Psoas muscle (tissue), 8 donors: ENCODE measurements around the gene TEX51. TPM values are rescaled to one million over a fixed set of nuclear protein-coding genes. Genes with fewer than 3 reads are reported as not detected.

Source experiments
- ATAC-seq, 4 donors: fragments of 200-7000 bp; cut with Tn5 transposase; one replicate each; pipeline ENCODE4 v1.9.1; 2020; ENCODE audit warnings: moderate library complexity in 3 of 4, mild to moderate bottlenecking in 2 of 4
- DNase-seq, 2 donors: peaks; one replicate each; pipeline ENCODE4 v3.0.0-alpha.2; 2020
- H3K27ac ChIP-seq: fragments of 200-600 bp; one replicate; pipeline ENCODE4 v1.8.0; 2022
- H3K27me3 ChIP-seq, 3 donors: fragments of 200-600 bp in 1 of 3; one replicate each; pipeline versions ENCODE4 v1.6.1 to v1.8.0; 2013 to 2022; ENCODE audit warnings: low read length in 2 of 3, mild to moderate bottlenecking in 2 of 3, moderate library complexity in 1 of 3; ENCODE audit not compliant: insufficient read depth in 3 of 3
- H3K36me3 ChIP-seq, 2 donors: fragments of 200-600 bp in 1 of 2; one replicate each; pipeline versions ENCODE4 v1.6.1 to v1.8.0; 2013 to 2022; ENCODE audit warnings: low read depth in 1 of 2, mild to moderate bottlenecking in 1 of 2, moderate library complexity in 1 of 2; ENCODE audit not compliant: insufficient read depth in 1 of 2
- H3K4me1 ChIP-seq: fragments of 200-600 bp; one replicate; pipeline ENCODE4 v1.8.0; 2022
- H3K4me3 ChIP-seq: fragments of 200-600 bp; one replicate; pipeline ENCODE4 v1.8.0; 2022; ENCODE audit warnings: mild to moderate bottlenecking
- H3K9me3 ChIP-seq: fragments of 200-600 bp; one replicate; pipeline ENCODE4 v1.8.0; 2022
- CTCF ChIP-seq: fragments of 200-600 bp; IDR thresholded peaks from one replicate; pipeline ENCODE4 v1.8.0; 2022; ENCODE audit warnings: antibody characterized with exemption
- WGBS, 3 donors: extraction: QIAGEN DNeasy Blood & Tissue Kit; methylation state at CpG; one replicate each; pipeline versions ENCODE4 v1.1.6 to v1.1.7; 2013; 5-methylcytosine and 5-hydroxymethylcytosine counted together
- intact Hi-C, 2 donors: fragments of 100-400 bp; cut with DNase I; formaldehyde crosslinking; loops; one replicate each; pipeline versions ENCODE4 v1.11.0 to v1.14.2; 2022
- polyA plus RNA-seq, 3 donors: library from polyadenylated mRNA; stranded (reverse); fragments of 200-250 nt; gene quantifications; one replicate each; pipeline ENCODE4 v1.2.3, GENCODE V29; 2013
- total RNA-seq, 4 donors: library from RNA; stranded (reverse); fragmentation: NEBNext Ultra II Directional in 2 of 4; extraction: Animal tissue kit (Norgen Biotek cat#: 25700) in 2 of 4; gene quantifications; one replicate each; pipeline versions ENCODE4 v1.2.1 to v1.2.4, GENCODE V29; 2021 to 2023
- donor health status: healthy with polysubstance abuse.
- donor health status: DM: no; HTN: no; CAD: no; lungs with moderate emphysema.
- donor health status: Bipolar disorder and iron deficiency.
- donor health status: healthy.
- donor health status: DM: yes; HTN: yes; CAD: no.
- donor health status: DM: no; HTN: no; CAD: no.
- donor health status: DM: no; HTN: no; CAD: no.
- donor health status: DM: yes; HTN: yes; CAD: no.

TEX51 gene
- total and polyA plus RNA-seq, 7 donors: not detected

- Histone ChIP-seq H3K4me1 (no peaks in the 10 kb centered on the region), H3K27ac (no peak overlapping the region), H3K4me3 (no peak overlapping the region), H3K9me3 (no peaks in the 10 kb centered on the region), H3K36me3 (no peaks in the 10 kb centered on the region), H3K27me3 (peaks cover 0 to 9% (median 0%) of the 10 kb centered on the region in 3 donors)
- WGBS, 3 donors: 49 to 69% (median 56%) methylated on average over 9 of the region's 9 CpGs
- ATAC-seq: no peak
- TF ChIP-seq CTCF: no peak
- DNase-seq: no peak
- intact Hi-C loops: no loop called here
These were observed 17.1 kb upstream of the TEX51 start for GRCh38 chr2:126881591-126881990.

GRCh38 chr2:126882181-126882580 lies 16.5 kb upstream of the TEX51 start:
- peaks cover 0 to 10% (median 0%) of the 10 kb centered on the region in 3 donors for H3K27me3 ChIP-seq
- no peaks in the 10 kb centered on the region for H3K9me3 ChIP-seq
- no peak for TF ChIP-seq CTCF
- intact Hi-C loops: no loop called here
- ATAC-seq (no peak), DNase-seq (no peak)
- 42 to 47% (median 46%) methylated on average over 2 of the region's 2 CpGs for WGBS, 3 donors
- no peaks in the 10 kb centered on the region for H3K36me3 ChIP-seq
- no peaks in the 10 kb centered on the region for H3K4me1 ChIP-seq
- H3K4me3 ChIP-seq: no peak overlapping the region
- no peak overlapping the region for H3K27ac ChIP-seq

- no peak overlapping the region for H3K27ac ChIP-seq
- intact Hi-C loops: no loop called here
- H3K4me3 ChIP-seq: no peak overlapping the region
- peaks cover 0 to 10% (median 0%) of the 10 kb centered on the region in 3 donors for H3K27me3 ChIP-seq
- 92 to 96% (median 95%) methylated on average over 7 of the region's 7 CpGs for WGBS, 3 donors
- no peaks in the 10 kb centered on the region for H3K9me3 ChIP-seq
- DNase-seq (no peak), ATAC-seq (no peak)
- no peak for TF ChIP-seq CTCF
- no peaks in the 10 kb centered on the region for H3K36me3 ChIP-seq
- H3K4me1 ChIP-seq: no peaks in the 10 kb centered on the region
These were observed 15.7 kb upstream of the TEX51 start for GRCh38 chr2:126882736-126883665.

GRCh38 chr2:126883666-126884040 lies 15.0 kb upstream of the TEX51 start:
- TF ChIP-seq CTCF: no peak
- WGBS, 3 donors: 87 to 93% (median 89%) methylated on average over 6 of the region's 6 CpGs
- ATAC-seq: no peak
- Histone ChIP-seq H3K36me3 (no peaks in the 10 kb centered on the region), H3K4me3 (no peak overlapping the region), H3K27me3 (peaks cover 0 to 10% (median 0%) of the 10 kb centered on the region in 3 donors), H3K4me1 (no peaks in the 10 kb centered on the region), H3K9me3 (no peaks in the 10 kb centered on the region), H3K27ac (no peak overlapping the region)
- DNase-seq: no peak
- intact Hi-C loops: no loop called here
